HepG2 (cell line): ENCODE results near the gene FBXO11. TPM values are rescaled to one million over a fixed set of nuclear protein-coding genes. Genes with fewer than 3 reads are reported as not detected.
A peak's percentile ranks its signal among the peaks of the same experiment; 100 is the strongest.

Source experiments
- CREB3 ChIP-seq: sonication (generic); formaldehyde crosslinking; IDR thresholded peaks from 2 replicates; pipeline ENCODE4 v1.5.0; 2020; ENCODE audit warnings: missing genetic modification reagents
- CSRNP2 ChIP-seq: sonication (generic); formaldehyde crosslinking; conservative IDR thresholded peaks from 2 replicates; pipeline ENCODE4 v1.8.0; 2022; ENCODE audit warnings: low read depth, missing genetic modification reagents
- FOXP4 ChIP-seq: sonication (generic); formaldehyde crosslinking; IDR thresholded peaks from 2 replicates; pipeline ENCODE4 v1.4.0; 2020; ENCODE audit warnings: missing genetic modification reagents
- MEIS2 ChIP-seq: sonication (generic); formaldehyde crosslinking; IDR thresholded peaks from 2 replicates; pipeline ENCODE4 v1.9.0; 2021; ENCODE audit warnings: mild to moderate bottlenecking, missing genetic modification reagents
- MTF2 ChIP-seq: sonication (generic); formaldehyde crosslinking; IDR thresholded peaks from 2 replicates; pipeline ENCODE4 v1.5.0; 2020; ENCODE audit warnings: missing genetic modification reagents, borderline replicate concordance
- MYNN ChIP-seq: sonication (generic); formaldehyde crosslinking; IDR thresholded peaks from 2 replicates; pipeline ENCODE4 v1.4.0; 2020; ENCODE audit warnings: mild to moderate bottlenecking, low read depth, missing genetic modification reagents
- PREB ChIP-seq: sonication (generic); formaldehyde crosslinking; IDR thresholded peaks from 2 replicates; pipeline ENCODE4 v1.4.0; 2020; ENCODE audit warnings: missing genetic modification reagents
- ZNF407 ChIP-seq: sonication (generic); formaldehyde crosslinking; IDR thresholded peaks from one replicate; pipeline ENCODE4 v1.5.1; 2020; ENCODE audit warnings: mild to moderate bottlenecking, missing genetic modification reagents; ENCODE audit errors: not compliant biosample characterization
- ZNF574 ChIP-seq: sonication (generic); formaldehyde crosslinking; IDR thresholded peaks from 2 replicates; pipeline ENCODE4 v1.4.0; 2020; ENCODE audit warnings: missing genetic modification reagents
- polyA plus RNA-seq, 8 experiments: library from polyadenylated mRNA; depleted of rRNA in 3 of 8; stranded (reverse) in 7 of 8; unstranded in 1 of 8; fragments of >200 nt; fragmentation: Illumina TruSeq in 4 of 8; extraction: Trizol in 4 of 8; gene quantifications; 2 replicates each; pipeline versions ENCODE4 v1.2.1 to v1.2.3, GENCODE V29; 2011 to 2016; ENCODE audit warnings: low read depth in 4 of 8, missing spikeins in 1 of 8, mixed read lengths in 1 of 8; ENCODE audit not compliant: insufficient read depth in 1 of 8
- total RNA-seq, 5 experiments: library from RNA; depleted of rRNA; stranded (reverse); fragments of >200 nt; fragmentation: Illumina TruSeq; extraction: Trizol; gene quantifications; 2 replicates each; pipeline ENCODE4 v1.2.3, GENCODE V29; 2016; ENCODE audit warnings: low read depth in 1 of 5

The FBXO11 gene
- total and polyA plus RNA-seq, 2 of the 13 experiments (the other 11 are each of a cell fraction or from before 2014, with no cell fraction given) = 27.9 to 47.6 TPM

- peak; percentile 84 for TF ChIP-seq ZNF407 (CRISPR knock-in tag)
- 0 out of 2 replicates have a peak, but pooled peaks have one; percentile 36 for TF ChIP-seq MYNN
- peak; percentile 28; the same call in 1 of the 2 replicates for TF ChIP-seq CREB3 (CRISPR knock-in tag)
- peak; percentile 94 for TF ChIP-seq MTF2 (CRISPR knock-in tag)
- 0 out of 2 replicates have a peak, but pooled peaks have one; percentile 29 for TF ChIP-seq FOXP4 (CRISPR knock-in tag)
- 0 out of 2 replicates have a peak, but pooled peaks have one; percentile 55 for TF ChIP-seq PREB (CRISPR knock-in tag)
- no peak for TF ChIP-seq CSRNP2 (CRISPR knock-in tag)
- TF ChIP-seq ZNF574 (CRISPR knock-in tag) = peak; percentile 79; the same call in 1 of the 2 replicates
- TF ChIP-seq MEIS2 (CRISPR knock-in tag) = peak; percentile 73; the same call in 1 of the 2 replicates
These were observed 123.4 kb downstream of the FBXO11 start, which contains the start of gene MSH6 (continued) for GRCh38 chr2:47782671-47783485.
